Measurements from ENCODE around the gene HPS5. TPM values are rescaled to one million over a fixed set of nuclear protein-coding genes. Genes with fewer than 3 reads are reported as not detected.
"Not testable (repeated sequence)": the region's sequence is repeated elsewhere in the genome, so short reads cannot be mapped to it uniquely, and the experiment has no call there.

The HPS5 gene
- total RNA-seq, 1 donor from 2014 or later = 37.4 TPM

DNA sequence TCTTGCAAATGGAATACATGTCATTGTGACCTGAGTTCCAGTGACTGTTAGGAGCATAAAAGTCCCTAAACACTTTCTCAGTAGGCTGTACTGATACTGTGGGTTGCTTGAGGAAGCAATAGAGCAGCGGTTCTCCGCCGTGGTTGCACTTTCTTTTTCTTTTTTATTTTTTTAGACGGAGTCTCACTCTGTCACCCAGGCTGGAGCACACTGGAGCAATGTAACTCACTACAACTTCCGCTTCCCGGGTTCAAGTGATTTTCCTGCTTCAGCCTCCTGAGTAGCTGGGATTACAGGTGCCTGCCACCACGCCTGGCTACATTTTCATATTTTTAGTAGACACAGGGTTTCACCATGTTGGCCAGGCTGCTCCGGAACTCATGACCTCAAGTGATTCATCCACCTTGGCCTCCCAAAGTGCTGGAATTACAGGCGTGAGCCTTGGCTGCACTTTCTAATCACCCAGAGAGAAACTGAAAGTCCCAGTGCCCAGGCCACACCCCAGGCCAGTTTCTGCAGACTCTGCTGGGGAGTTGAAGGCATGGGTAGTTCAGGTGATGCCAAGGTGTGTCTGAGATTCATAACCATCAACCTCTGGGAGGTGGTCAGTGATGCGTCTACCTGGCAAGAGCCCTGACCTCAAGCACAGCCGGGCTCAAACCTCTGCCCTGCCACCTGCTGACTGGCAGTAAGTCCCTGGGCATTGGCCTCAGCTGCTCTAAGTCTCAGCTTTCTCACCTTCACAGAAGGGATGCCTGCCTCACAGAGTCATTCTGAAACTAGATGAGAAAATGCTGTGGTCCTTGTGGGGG is 75.4 kb downstream of the HPS5 start:
- not testable (repeated sequence) for DNase-seq (ENCODE audit: low spot score)

DNA sequence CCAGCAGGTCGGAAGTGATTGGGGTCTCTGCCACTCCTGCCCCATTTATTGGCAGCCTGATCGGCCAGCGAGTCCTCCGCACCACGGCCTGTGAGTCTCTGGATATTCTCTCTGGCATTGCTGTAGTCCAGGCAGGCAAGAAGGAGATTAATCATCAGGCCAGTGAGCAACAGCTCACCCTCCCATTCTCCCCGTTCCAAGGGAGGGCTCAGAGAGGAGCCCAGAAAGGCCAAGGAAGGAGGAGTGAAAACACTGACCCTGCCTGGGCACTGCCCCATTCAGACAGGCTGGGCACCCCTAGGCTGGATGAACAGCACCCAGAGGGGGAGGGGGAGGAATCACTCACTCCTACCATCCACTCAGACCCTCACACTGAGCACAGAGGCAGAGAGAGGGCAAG is 76.5 kb downstream of the HPS5 start:
- DNase-seq (ENCODE audit: low spot score) (no peak), ATAC-seq (no peak)

More for the DNA sequence above, 75.4 kb downstream of the HPS5 start:
- ATAC-seq = peak; percentile 64

DNA sequence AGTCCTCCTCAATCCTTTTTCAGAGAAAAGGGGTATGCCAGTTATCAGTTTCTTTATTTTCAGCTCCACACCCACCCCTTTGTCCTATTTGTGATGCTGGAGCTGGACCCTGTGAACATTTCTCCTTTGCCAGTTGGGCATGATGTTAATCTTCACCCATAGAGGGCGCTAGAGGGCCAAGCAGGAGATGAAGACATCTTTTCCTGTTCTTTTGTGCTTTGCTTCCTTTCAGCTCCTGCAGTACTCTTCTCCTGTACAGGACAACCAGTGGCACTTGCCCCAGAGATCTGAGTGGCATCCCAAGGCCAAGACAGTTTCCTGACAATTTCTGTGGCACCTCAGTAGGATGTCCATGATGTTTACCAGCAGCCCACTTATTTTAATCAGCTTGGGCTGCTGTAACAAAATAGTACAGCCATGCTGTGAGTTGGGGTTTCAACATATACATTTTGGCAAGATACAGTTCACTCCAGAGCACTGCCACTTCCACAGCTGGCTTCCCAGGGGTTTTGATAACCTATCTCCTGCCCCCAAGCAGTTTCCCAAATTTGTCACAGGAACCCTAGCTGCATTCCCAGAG is 78.1 kb downstream of the HPS5 start:
- peak; percentile 61 for DNase-seq (ENCODE audit: low spot score)
- ATAC-seq = peak; percentile 66

DNA sequence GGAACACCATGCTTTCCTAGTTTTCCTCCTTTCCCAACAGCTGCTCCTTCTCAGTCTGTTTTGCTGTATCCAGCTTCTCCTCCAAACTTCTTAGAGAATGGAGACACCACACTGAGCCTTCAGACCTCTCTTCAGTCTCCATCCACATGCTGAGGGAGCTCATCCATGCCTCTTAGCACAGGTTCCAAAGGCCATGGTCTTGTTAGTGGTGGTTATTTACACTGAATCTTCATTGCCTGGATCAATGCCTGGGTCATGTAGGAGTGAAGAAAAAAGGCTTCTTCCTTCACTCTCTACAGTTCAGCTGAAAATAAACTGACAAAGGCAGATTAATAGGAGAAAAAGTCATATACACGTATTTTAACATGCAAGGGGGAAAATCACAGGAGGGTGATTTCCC is 82.3 kb downstream of the HPS5 start:
- DNase-seq (ENCODE audit: low spot score) = no peak
- peak; percentile 65 for ATAC-seq

DNA sequence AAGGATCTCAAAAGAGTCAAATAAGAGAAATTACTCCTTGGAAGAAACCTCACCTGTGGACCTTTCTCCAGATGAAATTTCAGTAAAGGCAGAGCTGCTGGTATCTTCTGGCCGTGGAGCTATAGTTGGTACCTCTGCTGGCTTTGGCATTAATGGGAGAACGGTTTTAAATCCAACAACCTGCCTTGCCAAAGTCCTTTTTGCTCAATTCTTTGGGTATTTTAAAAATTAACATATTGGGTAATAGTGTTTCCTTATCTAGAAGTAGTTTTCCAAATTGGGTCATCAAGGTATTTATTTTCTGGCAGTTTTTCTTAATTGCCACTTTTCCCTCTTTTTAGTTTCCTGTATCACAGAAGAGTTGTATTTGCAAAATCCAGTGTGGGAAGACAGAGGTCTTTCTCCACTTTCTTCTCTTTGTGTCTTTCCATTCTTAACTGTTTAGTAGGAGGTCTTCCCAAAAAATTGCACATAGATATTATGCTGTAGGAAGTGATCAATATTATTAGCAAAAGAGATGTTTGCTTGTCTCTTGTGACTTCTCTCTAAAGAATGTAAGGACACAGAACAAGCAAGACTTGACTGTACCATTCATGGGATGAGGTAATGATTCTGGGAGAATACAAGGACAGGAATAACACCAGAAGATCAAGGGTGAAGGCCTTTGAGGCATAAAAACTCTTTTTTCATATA is 85.1 kb downstream of the HPS5 start, which contains the start of gene SAA4:
TSS of gene SAA4 (minus strand) at position 139 of the 693 bp plus-strand sequence. CDS start 876 bp downstream, outside the sequence.
- DNase-seq (ENCODE audit: low spot score) = no peak
- peak; percentile 70 for ATAC-seq

DNA sequence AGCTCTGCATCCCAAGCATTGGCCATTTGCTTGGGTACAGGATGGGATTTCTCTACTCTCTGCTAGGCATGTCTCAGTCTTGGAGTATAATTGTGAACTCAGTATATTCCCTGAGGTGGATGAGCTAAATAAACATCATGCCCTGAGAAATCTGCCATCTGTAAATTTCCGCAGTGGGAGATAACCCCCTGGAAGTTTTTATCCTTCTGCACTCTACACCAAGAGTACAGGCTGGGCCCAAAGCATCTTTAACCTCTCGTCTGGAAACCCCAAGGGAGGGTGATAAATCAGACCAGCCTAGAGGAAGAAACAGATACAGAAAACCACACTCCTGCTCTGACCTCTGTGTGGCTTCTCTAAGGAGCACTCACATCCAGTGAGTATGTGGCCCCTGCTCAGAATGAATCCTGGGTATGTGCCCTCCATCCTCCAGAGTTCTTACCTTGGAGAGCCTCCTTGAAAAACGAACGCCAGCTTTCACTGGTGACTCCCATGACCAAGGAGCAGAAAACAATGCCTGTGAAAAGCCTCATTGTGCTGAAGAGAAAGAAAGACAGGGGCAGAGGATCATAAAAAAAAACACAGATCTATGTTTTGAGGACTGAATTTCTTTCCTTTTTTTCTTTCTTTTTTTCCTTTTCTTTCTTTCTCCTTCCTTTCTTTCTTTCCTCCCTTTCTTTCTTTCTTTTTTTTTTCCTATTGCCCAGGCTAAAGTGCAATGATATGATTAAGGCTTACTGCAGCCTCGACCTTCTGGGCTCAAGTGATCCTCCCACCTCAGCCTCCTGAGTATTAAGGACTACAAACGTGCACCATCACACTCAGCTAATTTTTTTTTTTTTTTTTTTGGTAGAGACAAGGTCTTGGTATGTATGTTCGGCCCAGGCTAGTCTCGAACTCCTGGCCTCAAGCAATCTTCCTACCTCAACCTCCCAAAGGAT is 86.3 kb downstream of the HPS5 start:
- no peak for DNase-seq (ENCODE audit: low spot score)
- peak; percentile 12 for ATAC-seq

DNA sequence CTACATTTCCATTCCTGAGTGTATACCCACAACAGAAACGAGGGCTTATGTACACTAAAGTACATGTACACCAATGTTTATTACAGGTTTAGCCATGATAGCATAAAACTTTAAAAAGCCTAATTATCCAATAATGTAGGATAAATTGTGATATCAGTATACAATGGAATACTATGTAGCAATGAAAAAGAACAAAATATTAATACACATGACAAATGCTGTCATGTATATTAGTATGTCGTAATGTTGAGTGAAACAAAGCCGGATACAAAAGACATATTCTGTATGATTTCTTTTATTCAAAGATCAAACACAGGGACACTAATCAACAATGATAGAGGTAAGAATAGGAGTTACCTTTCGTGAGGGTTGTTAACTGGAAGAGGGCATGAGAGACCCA is 88.0 kb downstream of the HPS5 start:
- ATAC-seq (no peak), DNase-seq (ENCODE audit: low spot score) (no peak)

DNA sequence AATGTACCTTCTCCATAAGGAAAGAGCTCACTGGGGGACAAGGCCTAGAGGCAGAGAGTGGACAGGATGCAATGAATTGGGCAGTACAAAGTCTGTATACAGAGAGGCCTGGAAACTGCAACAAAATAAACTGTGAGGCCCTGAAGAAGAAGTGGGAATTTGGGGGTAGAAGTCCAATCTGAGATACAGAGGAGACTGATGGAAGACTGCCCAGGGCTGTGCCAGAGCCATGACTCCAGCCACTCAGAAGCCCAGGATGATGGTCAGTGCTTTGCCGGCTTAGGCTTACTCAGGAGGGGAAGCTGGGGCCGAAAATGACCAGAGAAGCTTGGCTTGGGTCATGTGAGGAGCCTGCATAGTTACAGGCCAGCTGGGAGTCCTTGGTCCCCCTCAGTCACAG is 91.1 kb downstream of the HPS5 start:
- peak; percentile 65 for DNase-seq (ENCODE audit: low spot score)
- ATAC-seq = peak; percentile 80

DNA sequence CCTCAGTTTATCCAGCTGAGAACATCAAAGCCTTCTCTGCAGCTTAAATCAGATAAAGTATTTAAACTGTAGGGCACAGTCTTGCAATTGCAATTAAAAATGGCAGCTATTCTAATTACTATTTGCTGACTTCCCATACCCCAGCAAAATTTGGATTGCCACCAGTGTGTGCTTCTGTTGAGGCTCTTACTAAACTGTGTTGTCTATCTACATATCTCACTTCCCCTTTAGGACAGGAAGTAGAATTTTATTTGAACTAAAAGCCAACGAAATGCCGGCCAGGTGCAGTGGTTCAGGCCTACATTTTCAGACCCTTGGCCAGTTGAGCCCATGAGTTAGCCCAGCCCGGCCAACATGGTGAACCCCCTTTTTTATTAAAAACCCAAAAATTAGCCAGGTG is 92.4 kb downstream of the HPS5 start:
- ATAC-seq = no peak
- no peak for DNase-seq (ENCODE audit: low spot score)

Other genes starting within 250 kb of the HPS5 start
- 3.7 TPM for gene SAAL1, start 216.1 kb downstream of the HPS5 start, total RNA-seq
- not detected for gene MRGPRX3, start 189.6 kb downstream of the HPS5 start, total RNA-seq
- not detected for gene MRGPRX4, start 149.3 kb downstream of the HPS5 start, total RNA-seq
- 738 TPM for gene SAA4, start 85.3 kb downstream of the HPS5 start, total RNA-seq
- gene SAA2, start 73.5 kb downstream of the HPS5 start, total RNA-seq = 26,068 TPM
- gene SAA1, start 55.9 kb downstream of the HPS5 start, total RNA-seq = 34,062 TPM
- gene GTF2H1, start 427 bp upstream of the HPS5 start, total RNA-seq = 11.3 TPM
- 450 TPM for gene LDHA, start 72.4 kb upstream of the HPS5 start, total RNA-seq
- gene LDHC, start 90.2 kb upstream of the HPS5 start, total RNA-seq = not detected
- gene LDHAL6A, start 133.7 kb upstream of the HPS5 start, total RNA-seq = not detected
- 16.8 TPM for gene TSG101, start 204.8 kb upstream of the HPS5 start, total RNA-seq